GM12891 (cell line): Measurements from ENCODE around the gene TEX51.

Experiments used
- PAX5 ChIP-seq: IDR thresholded peaks from 2 replicates; pipeline ENCODE4 v1.6.1; 2011; ENCODE audit warnings: low read length, moderate library complexity, mild to moderate bottlenecking; ENCODE audit not compliant: insufficient read depth, severe bottlenecking
- POLR2A ChIP-seq: IDR thresholded peaks from 2 replicates; pipeline ENCODE4 v1.6.1; 2011; ENCODE audit warnings: low read depth, low read length, control low read depth
- POLR2AphosphoS5 ChIP-seq: IDR thresholded peaks from 2 replicates; pipeline ENCODE4 v1.6.1; 2011; ENCODE audit warnings: low read depth, low read length, control low read depth
- POU2F2 ChIP-seq: IDR thresholded peaks from 2 replicates; pipeline ENCODE4 v1.6.1; 2011; ENCODE audit warnings: low read depth, mild to moderate bottlenecking, control low read depth, low read length, moderate library complexity
- SPI1 ChIP-seq: IDR thresholded peaks from 2 replicates; pipeline ENCODE4 v1.6.1; 2011; ENCODE audit warnings: low read depth, low read length, control low read depth
- TAF1 ChIP-seq: IDR thresholded peaks from 2 replicates; pipeline ENCODE4 v1.6.1; 2011; ENCODE audit warnings: low read depth, low read length, control low read depth

GRCh38 chr2:126900646-126901319, 2.1 kb downstream of the TEX51 start:
- TF ChIP-seq TAF1 (no peak), POLR2A (no peak), POLR2AphosphoS5 (no peak), SPI1 (no peak), PAX5 (no peak), POU2F2 (no peak)
